HG02588 (cell line): ENCODE data around the gene ITGAD.

ENCODE experiments used
- ATAC-seq: cut with Tn5 transposase; IDR thresholded peaks from one replicate; pipeline ENCODE4 v1.9.1; 2021; ENCODE audit warnings: mild to moderate bottlenecking, moderate library complexity; ENCODE audit not compliant: unreplicated experiment

Gene ITGAD

DNA sequence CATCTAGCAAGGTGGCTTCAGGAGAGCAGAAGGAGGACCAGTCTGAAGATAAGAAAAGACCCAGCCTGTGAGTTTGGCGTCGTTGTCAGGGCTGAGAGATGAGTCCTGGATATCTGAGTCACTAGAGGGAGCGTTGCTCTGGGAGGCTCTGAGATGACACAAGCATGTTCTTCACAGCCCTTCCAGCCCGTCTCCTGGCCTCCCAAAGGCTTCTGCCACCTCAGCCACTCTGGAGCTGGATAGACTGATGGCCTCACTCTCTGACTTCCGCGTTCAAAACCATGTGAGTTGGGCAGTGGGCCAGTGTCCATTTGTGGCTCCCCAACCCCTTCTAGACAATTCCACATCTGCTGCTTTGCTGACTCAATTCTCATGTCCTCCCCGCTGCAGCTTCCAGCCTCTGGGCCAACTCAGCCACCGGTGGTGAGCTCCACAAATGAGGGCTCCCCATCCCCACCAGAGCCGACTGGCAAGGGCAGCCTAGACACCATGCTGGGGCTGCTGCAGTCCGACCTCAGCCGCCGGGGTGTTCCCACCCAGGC lies 81.1 kb downstream of the ITGAD start:
- ATAC-seq = no peak

DNA sequence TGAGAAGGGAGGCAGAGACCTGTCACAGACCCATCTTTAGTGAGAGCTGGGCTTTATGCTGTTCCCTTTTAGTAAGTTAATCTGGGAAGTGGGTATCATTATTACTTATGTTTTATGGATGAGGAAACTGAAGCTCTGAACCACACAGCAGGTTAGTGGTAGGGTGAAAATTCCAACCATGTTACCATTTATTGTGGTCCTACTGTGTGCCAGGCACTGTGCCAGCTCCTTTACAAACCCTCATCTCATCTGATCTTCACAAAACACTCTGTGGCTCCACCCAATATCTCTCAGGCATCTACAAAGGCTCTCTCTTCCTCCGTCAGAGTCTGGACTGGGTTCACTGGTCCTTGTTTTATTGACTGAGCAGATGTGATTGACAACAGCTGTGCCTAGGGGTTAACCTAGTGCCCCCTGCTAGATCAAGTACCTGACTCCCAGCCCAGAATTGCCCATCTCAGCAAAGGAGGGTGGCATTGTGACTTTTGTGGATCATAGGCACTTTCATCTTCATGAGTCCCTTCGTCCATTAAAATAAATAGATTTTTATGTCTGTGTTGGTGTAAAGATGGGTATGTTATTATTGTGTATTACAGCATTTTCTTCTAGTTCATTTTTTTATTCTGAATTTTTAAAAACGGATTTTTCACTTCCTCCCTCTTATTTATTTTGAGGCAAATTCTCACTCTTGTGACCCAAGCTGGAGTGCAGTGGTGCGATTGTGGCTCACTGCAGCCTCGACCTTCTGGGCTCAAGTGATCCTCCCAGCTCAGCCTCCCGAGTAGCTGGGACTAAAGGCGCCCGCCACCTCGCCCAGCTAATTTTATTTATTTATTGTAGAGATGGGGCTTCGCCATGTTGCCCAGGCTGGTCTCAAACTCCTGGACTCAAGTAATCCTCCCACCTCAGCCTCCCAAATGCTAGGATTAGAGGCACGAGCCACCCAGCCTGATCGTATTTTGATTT lies 81.9 kb downstream of the ITGAD start:
- ATAC-seq = no peak

DNA sequence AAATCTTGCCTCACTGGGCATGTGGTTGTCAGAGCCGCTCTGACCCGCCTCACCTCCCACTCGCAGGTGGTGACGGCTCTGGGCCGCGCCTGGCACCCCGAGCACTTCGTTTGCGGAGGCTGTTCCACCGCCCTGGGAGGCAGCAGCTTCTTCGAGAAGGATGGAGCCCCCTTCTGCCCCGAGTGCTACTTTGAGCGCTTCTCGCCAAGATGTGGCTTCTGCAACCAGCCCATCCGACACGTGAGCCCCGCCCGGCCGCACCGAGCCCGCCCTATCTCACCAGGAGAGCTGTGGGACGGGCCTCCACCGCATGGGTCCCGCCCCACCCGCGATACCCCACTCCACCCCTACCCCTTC lies 82.8 kb downstream of the ITGAD start:
- ATAC-seq = no peak
